ENCODE data around the gene SPIB. TPM values are rescaled to one million over a fixed set of nuclear protein-coding genes. Genes with fewer than 3 reads are reported as not detected.

Gene SPIB
- under 1 TPM; 0.57 to 0.96 TPM for total RNA-seq

- ChIA-PET CTCF (no interaction called here), POLR2A (no interaction called here)
Measured at GRCh38 chr19:50418176-50419021, at the start of gene SPIB. SPIB (plus strand) TSS chr19:50418938; CDS start chr19:50418963, 25 bp downstream.

- ChIA-PET CTCF (interaction anchor here (1.1 kb wide), 1 partner anchor 15 kb away, joined by 3 read pairs; no protein-coding TSS in a partner anchor), POLR2A (no interaction called here)
Measured at GRCh38 chr19:50371914-50372475, 46.7 kb upstream of the SPIB start.

GRCh38 chr19:50376166-50377050 is 42.3 kb upstream of the SPIB start, which contains the start of gene NR1H2:
NR1H2 (plus strand) TSS chr19:50376457; CDS start chr19:50377606, 1,149 bp downstream.
- POLR2A ChIA-PET: interaction anchor here (0.8 to 2.1 kb wide), 5 partner anchors 8 to 135 kb away, joined by 3 to 6 read pairs (median 4); partner anchors contain the start of gene JOSD2
- CTCF ChIA-PET: interaction anchor here (0.9 to 2.4 kb wide), 4 partner anchors 8 to 19 kb away, joined by 3 to 12 read pairs (median 6); partner anchors contain the start of gene POLD1

GRCh38 chr19:50377051-50377461 is 41.7 kb upstream of the SPIB start:
- CTCF ChIA-PET: interaction anchor here (2.1 kb wide), 1 partner anchor 20 kb away, joined by 7 read pairs; no protein-coding TSS in a partner anchor
- POLR2A ChIA-PET: no interaction called here

- ChIA-PET CTCF (interaction anchor here (1.1 to 2.1 kb wide), 2 partner anchors 9 to 20 kb away, joined by 3 to 7 read pairs; no protein-coding TSS in a partner anchor), POLR2A (no interaction called here)
Measured at GRCh38 chr19:50377517-50377916, 41.2 kb upstream of the SPIB start.

GRCh38 chr19:50378169-50378862 is 40.4 kb upstream of the SPIB start:
- ChIA-PET POLR2A (no interaction called here), CTCF (interaction anchor here (1.1 kb wide), 1 partner anchor 10 kb away, joined by 3 read pairs; no protein-coding TSS in a partner anchor)

GRCh38 chr19:50378863-50379236 is 39.9 kb upstream of the SPIB start:
- POLR2A ChIA-PET: interaction anchor here (0.5 kb wide), 1 partner anchor 15 kb away, joined by 4 read pairs; no protein-coding TSS in a partner anchor
- CTCF ChIA-PET: no interaction called here

- CTCF ChIA-PET: no interaction called here
- POLR2A ChIA-PET: interaction anchor here (0.5 kb wide), 1 partner anchor 15 kb away, joined by 4 read pairs; no protein-coding TSS in a partner anchor
Measured at GRCh38 chr19:50379602-50380001, 39.1 kb upstream of the SPIB start.

GRCh38 chr19:50380137-50380536 is 38.6 kb upstream of the SPIB start:
- CTCF ChIA-PET: no interaction called here
- POLR2A ChIA-PET: interaction anchor here (1.0 kb wide), 1 partner anchor 16 kb away, joined by 3 read pairs; no protein-coding TSS in a partner anchor

GRCh38 chr19:50380751-50381151 is 38.0 kb upstream of the SPIB start:
- POLR2A ChIA-PET: interaction anchor here (1.0 kb wide), 1 partner anchor 17 kb away, joined by 3 read pairs; no protein-coding TSS in a partner anchor
- CTCF ChIA-PET: no interaction called here

- ChIA-PET CTCF (no interaction called here), POLR2A (no interaction called here)
Measured at GRCh38 chr19:50381881-50382729, 36.6 kb upstream of the SPIB start.

GRCh38 chr19:50383001-50383851 is 35.5 kb upstream of the SPIB start:
- CTCF ChIA-PET: interaction anchor here (2.0 to 2.5 kb wide), 2 partner anchors 8 to 25 kb away, joined by 12 to 14 read pairs; partner anchors contain the start of gene NR1H2
- POLR2A ChIA-PET: interaction anchor here (0.6 to 1.4 kb wide), 4 partner anchors 14 to 188 kb away, joined by 3 to 5 read pairs (median 3); no protein-coding TSS in a partner anchor

GRCh38 chr19:50383852-50384684 is 34.7 kb upstream of the SPIB start, which contains the start of gene POLD1:
POLD1 (plus strand) TSS chr19:50384347; CDS start chr19:50398852, 14,505 bp downstream.
- ChIA-PET POLR2A (interaction anchor here (0.6 to 1.4 kb wide), 8 partner anchors 8 to 187 kb away, joined by 3 to 6 read pairs (median 4); partner anchors contain the start of gene NR1H2), CTCF (interaction anchor here (0.8 to 2.5 kb wide), 7 partner anchors 9 to 538 kb away, joined by 3 to 14 read pairs (median 4); partner anchors contain the start of gene NR1H2)

- ChIA-PET POLR2A (interaction anchor here (0.6 to 1.4 kb wide), 7 partner anchors 9 to 52 kb away, joined by 3 to 6 read pairs (median 4); partner anchors contain the start of gene NR1H2), CTCF (interaction anchor here (0.8 to 2.5 kb wide), 7 partner anchors 10 to 537 kb away, joined by 3 to 14 read pairs (median 4); partner anchors contain the start of gene NR1H2)
Measured at GRCh38 chr19:50384685-50385535, 33.8 kb upstream of the SPIB start.
